ENCODE results near the gene GON7.
"Not testable (repeated sequence)": the region's sequence is repeated elsewhere in the genome, so short reads cannot be mapped to it uniquely, and the experiment has no call there.

Gene GON7

GRCh38 chr14:93206793-93207467 lies at the start of gene GON7, which contains the start of gene UBR7:
Gene GON7, minus strand, starts transcription at chr14:93207065. Its CDS starts 28 bp downstream, at chr14:93207037.
Gene UBR7, plus strand, starts transcription at chr14:93207256. Its CDS starts 36 bp downstream, at chr14:93207292.
- peak; percentile 93 for DNase-seq

GRCh38 chr14:93249128-93249831 lies 42.4 kb upstream of the GON7 start:
- no peak for DNase-seq

- no peak for DNase-seq
Measured at GRCh38 chr14:93246534-93246933, 39.7 kb upstream of the GON7 start.

GRCh38 chr14:93245764-93246420 lies 39.0 kb upstream of the GON7 start:
- DNase-seq: no peak

GRCh38 chr14:93240678-93241000 lies 33.8 kb upstream of the GON7 start:
- no peak for DNase-seq

- no peak for DNase-seq
Measured at GRCh38 chr14:93239869-93240677, 33.2 kb upstream of the GON7 start.

GRCh38 chr14:93234798-93235197 lies 27.9 kb upstream of the GON7 start:
- no peak for DNase-seq

- not testable (repeated sequence) for DNase-seq
Measured at GRCh38 chr14:93233078-93233477, 26.2 kb upstream of the GON7 start.

- no peak for DNase-seq
Measured at GRCh38 chr14:93232159-93232558, 25.3 kb upstream of the GON7 start.

- DNase-seq: peak; percentile 35
Measured at GRCh38 chr14:93231129-93231979, 24.5 kb upstream of the GON7 start.

- DNase-seq: no peak
Measured at GRCh38 chr14:93230539-93230938, 23.7 kb upstream of the GON7 start.

- no peak for DNase-seq
Measured at GRCh38 chr14:93228550-93228949, 21.7 kb upstream of the GON7 start.

GRCh38 chr14:93223565-93223964 lies 16.7 kb upstream of the GON7 start:
- no peak for DNase-seq

GRCh38 chr14:93220509-93220908 lies 13.6 kb upstream of the GON7 start:
- no peak for DNase-seq

GRCh38 chr14:93219103-93219726 lies 12.3 kb upstream of the GON7 start:
- DNase-seq: peak; percentile 19

- no peak for DNase-seq
Measured at GRCh38 chr14:93214598-93214997, 7.7 kb upstream of the GON7 start.

GRCh38 chr14:93212432-93212831 lies 5.6 kb upstream of the GON7 start:
- DNase-seq: no peak

GRCh38 chr14:93207468-93208308 lies 823 bp upstream of the GON7 start:
- DNase-seq: peak; percentile 19

- DNase-seq: no peak
Measured at GRCh38 chr14:93201155-93201704, 5.6 kb downstream of the GON7 start.

GRCh38 chr14:93200553-93200952 lies 6.3 kb downstream of the GON7 start:
- DNase-seq: no peak
